NCI-H774 (cell line): ENCODE measurements around the gene TRPM8.

ENCODE experiments used
- DNase-seq: peaks from one replicate; lab custom pipeline; 2025; lab: John Stamatoyannopoulos, UW

The TRPM8 gene

GRCh38 chr2:233974530-233975071, 57.4 kb downstream of the TRPM8 start:
- no peak for DNase-seq

- DNase-seq: no peak
Measured at GRCh38 chr2:233976087-233976486, 58.9 kb downstream of the TRPM8 start.

GRCh38 chr2:233976690-233977294, 59.6 kb downstream of the TRPM8 start:
- peak; percentile 13 for DNase-seq

DNA sequence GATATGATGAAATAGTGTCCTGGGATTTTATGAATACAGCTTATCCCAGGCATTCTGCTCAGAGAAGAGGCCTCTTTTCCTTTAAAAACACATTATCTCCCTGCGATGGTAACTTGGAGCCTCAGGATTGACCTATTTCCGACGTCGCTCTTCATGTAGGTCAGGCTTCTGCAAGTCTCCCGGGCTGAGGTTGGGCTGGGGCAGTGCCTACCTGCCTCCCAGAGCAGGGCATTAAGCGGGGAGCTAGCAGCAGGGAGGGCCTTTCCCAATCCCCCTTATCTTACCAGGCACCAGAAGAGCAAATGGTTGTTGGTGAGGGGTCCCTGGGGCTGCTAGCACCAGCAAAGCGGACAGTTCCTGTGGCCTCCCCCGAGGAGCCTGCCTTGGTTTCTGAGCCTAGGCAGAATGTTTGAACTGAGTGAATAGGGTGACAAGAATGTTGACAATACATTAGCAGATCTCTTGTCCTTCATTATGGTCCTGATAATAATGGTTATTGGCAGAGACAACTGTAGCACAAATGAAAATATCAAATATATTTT, 60.2 kb downstream of the TRPM8 start:
- no peak for DNase-seq

DNA sequence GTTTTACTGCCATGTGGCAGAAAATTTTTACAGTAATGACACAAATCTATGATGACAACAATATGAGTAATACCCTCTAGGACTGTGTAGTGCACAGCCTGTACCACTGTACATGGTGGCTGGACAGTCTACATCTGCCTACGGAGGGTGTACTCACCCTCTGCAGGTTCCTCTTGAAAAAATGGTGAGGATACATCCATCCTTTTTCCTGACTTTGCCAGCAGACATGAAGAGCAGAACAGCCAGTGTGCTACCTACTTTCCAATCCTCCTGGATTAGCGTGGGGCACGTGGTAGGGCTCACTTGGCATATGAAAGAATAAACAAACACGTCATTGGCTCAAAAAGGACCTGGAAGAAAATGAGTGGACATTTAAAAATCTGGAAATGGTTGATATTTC, 62.6 kb downstream of the TRPM8 start:
- no peak for DNase-seq

DNA sequence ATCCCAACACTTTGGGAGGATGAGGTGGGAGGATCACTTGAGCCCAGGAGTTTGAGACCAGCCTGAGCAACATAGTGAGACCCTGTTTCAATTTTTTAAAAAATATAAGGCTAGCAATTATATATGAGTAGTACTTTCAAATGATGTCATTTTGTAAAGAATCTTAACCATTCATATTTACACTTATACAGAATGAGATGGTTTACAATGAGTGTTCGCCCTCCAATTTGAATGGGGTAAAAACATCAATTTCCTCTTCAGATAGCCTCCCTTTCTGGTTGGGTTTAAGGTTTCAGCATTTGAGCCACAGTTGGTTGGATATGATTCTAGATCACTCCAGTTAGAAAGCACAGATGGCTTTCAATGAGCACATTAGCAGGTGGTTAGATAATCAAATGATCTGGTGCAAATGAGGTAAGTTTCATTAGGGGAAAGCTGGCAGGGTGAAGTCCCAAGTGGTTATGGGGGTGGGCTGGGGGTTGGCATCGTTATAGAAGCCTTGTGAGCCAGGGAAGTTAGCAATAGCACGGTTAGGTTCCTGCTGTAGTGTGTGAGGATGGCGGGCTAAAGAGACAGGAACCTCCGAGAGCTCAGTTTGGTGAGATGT, 63.9 kb downstream of the TRPM8 start:
- DNase-seq: no peak

GRCh38 chr2:233981574-233982420, 64.6 kb downstream of the TRPM8 start:
- DNase-seq: no peak

- DNase-seq: no peak
Measured at GRCh38 chr2:233982421-233983121, 65.4 kb downstream of the TRPM8 start.

- no peak for DNase-seq
Measured at GRCh38 chr2:233983445-233983844, 66.3 kb downstream of the TRPM8 start.

- DNase-seq: no peak
Measured at GRCh38 chr2:233988581-233988980, 71.4 kb downstream of the TRPM8 start.

GRCh38 chr2:233989221-233989858, 72.2 kb downstream of the TRPM8 start:
- no peak for DNase-seq

GRCh38 chr2:233990261-233990798, 73.2 kb downstream of the TRPM8 start:
- no peak for DNase-seq

DNA sequence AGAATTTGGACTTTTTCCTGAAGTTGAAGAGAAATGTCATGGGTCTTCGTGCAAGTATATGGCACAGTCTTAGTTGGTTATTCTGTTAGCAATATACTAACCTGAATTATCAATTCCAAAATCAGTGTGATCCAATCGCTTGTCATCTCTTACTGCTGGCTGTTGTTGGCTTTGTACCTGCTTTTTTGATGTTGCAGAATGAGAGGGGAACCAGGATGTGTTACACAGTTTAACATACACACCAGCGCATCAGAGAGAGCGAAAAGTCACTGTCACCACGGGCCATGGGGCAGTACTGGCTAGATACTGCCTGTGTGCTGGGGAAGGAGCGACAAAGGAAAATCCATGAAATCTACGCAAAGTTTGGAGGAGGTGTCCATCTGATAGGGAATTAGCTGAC, 74.0 kb downstream of the TRPM8 start:
- no peak for DNase-seq

GRCh38 chr2:233992513-233993217, 75.5 kb downstream of the TRPM8 start:
- no peak for DNase-seq

DNA sequence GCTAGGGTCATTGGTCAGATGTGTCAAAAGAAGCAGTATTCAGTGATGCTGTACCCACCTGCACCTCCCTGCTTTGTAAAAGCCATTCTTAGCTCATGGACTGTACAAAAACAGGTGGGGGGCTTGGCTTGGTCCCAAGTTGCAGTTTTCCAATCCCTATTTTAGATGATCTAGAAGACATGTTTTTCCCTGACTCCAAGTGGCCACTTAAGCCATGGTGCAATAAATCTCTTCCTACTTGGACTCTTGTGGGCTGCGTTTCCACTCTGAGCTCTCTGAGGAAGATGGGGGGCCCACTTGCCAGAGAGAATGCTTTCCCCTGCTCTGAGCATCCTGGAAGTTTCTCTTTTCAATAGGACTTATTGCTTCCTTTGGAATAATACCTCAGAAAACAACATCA, 76.3 kb downstream of the TRPM8 start:
- DNase-seq: no peak

DNA sequence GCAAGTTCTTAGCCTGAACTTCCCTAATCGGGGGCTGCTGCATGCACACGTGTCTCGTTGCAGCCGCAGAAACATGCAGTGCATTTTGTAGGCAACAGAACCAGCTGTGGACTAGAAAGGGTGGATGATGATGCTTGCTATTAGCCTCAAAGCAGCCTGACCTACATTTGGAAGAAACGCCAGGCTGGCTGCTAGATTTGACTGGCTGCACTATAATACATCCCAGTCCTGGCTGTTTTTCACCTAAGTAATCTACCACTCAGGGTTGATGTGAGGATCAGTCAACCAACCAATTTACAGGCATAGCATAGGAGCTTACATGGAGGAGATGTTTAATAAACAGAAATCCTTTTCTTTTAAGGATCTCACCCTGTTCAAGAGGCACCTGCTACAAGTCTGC, 77.0 kb downstream of the TRPM8 start:
- no peak for DNase-seq

DNA sequence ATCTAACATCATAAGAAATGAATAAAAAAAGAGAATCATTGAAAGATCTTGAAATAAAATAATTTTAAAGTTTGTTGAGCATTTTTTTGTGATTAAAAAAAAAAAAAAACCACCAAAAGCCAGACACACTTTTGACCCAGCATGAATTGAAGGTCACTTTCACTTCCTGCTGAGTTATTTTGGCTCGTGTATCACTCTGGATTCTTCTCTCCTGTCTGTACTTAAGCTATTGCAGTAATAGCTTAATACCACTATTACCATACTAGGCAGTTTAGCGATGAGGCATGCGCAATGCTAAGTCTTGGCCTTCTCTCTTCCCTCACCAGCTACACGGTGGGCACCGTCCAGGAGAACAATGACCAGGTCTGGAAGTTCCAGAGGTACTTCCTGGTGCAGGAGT, 78.8 kb downstream of the TRPM8 start:
- DNase-seq: no peak

- DNase-seq: no peak
Measured at GRCh38 chr2:233996461-233996860, 79.3 kb downstream of the TRPM8 start.

DNA sequence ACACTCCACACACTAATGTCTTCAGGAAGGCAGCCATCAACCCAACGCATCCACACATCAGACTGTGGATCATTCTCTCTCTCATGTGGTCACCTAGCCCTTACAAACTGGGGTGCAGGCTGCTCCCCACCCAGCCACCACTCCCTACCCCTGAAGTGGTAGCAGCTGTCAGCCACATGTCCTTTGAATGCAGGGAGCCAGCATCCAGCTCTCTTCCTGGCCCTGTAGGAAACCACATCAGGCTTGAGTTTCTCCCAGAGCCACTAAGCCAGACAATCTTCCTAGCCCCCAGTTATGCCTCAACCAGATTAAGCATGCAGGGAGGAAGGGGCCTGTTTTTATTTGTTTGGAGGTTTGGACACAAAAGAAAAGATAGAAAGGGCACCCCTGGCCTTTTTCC, 80.5 kb downstream of the TRPM8 start:
- no peak for DNase-seq

DNA sequence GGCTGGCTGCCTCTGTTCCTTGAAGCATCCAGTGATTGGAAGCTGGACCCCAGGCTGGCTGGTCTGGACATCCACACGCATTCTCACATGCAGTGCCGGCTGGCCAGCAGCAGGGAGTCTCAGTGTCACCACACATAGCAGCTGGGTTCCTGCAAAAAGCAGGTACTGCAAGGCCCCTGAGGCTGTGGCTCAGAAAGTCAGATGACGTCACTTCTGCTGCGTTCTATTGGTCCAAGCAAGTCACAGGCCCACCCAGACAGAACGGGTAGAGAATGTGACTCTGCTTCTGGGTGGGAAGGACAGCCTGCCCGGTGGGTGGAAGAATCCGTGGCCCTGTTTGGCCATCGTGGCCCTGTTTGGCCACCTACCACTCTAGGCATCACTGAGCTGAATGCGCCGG, 82.0 kb downstream of the TRPM8 start:
- no peak for DNase-seq
